Vagina (tissue), 2 donors: ENCODE measurements around the gene ARPC5.

Source experiments
- CTCF ChIP-seq, 3 experiments: fragments of 450-650 bp in 2 of 3; fragments of 200-600 bp in 1 of 3; sonication (generic) in 1 of 3; IDR thresholded peaks; one replicate each; pipeline ENCODE4 v1.5.1; 2017 to 2019; ENCODE audit warnings: antibody characterized with exemption in 3 of 3, mild to moderate bottlenecking in 2 of 3, moderate library complexity in 2 of 3
- POLR2A ChIP-seq, 2 donors: fragments of 450-650 bp; IDR thresholded peaks; one replicate each; pipeline ENCODE4 v1.6.1; 2017; ENCODE audit warnings: antibody characterized with exemption in 2 of 2, mild to moderate bottlenecking in 2 of 2, moderate library complexity in 2 of 2

- TF ChIP-seq CTCF (IDR thresholded peaks at IDR 0.05), result no peak
- TF ChIP-seq POLR2A (IDR thresholded peaks at IDR 0.05), result no peak
These were observed 33.1 kb downstream of the ARPC5 start for GRCh38 chr1:183602510-183602909.
